GM18517 (cell line): ENCODE data around the gene BRIP1.
"Not testable (repeated sequence)": the region's sequence is repeated elsewhere in the genome, so short reads cannot be mapped to it uniquely, and the experiment has no call there.

Experiments used
- ATAC-seq: cut with Tn5 transposase; IDR thresholded peaks from one replicate; pipeline ENCODE4 v1.9.1; 2021; ENCODE audit warnings: mild to moderate bottlenecking, moderate library complexity; ENCODE audit not compliant: unreplicated experiment

Gene BRIP1

DNA sequence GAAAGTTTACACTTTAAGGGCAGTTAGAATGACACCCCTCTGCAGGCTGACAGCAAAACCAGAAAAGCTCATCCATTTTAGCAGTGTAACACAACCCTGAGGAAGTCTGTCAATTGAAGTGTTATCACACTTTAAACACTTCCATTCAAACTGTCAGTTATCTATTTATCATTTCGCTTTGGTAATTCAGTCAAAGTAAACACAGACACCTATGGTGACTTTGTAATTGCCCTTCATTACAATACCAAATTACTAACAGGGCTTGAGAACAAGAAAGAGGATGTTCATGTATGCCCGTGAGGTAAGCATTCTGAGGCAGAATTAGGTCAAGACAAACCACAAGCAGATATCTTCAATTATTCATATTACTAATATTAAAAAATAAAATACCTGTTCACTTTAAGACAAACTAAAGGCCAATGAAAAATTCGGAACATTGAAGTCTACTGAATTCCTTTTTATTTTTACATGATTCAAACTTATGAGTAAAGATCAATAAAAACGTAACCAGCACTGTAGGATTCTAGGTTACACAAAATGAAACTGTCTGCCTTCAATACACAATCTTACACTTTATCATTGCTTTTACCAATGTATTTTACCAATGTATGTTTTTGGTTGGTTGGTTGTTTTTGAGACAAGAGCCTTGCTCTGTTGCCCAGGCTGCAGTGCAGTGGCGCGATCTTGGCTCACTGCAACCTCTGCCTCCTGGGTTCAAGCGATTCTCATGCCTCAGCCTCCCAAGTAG lies 57.1 kb downstream of the BRIP1 start:
- ATAC-seq = no peak

DNA sequence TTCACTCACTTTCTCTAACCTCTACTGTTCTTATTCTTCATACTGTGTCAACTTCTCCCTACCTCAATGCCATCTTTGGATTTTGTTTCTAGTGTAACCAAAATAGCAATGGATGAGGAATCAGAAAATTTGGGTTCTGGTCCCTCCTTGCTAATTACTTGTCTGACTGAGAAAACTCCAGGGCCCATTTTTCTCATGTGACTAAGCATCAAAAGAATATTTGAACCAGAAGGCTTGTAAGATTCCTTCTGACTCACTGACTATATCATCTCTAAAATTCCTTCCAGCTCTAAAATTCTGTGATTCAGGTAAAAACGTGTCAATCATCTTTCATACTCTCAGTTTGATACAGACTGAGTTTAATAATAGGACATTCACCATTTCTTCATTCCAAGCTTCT lies 57.9 kb downstream of the BRIP1 start:
- ATAC-seq = no peak

DNA sequence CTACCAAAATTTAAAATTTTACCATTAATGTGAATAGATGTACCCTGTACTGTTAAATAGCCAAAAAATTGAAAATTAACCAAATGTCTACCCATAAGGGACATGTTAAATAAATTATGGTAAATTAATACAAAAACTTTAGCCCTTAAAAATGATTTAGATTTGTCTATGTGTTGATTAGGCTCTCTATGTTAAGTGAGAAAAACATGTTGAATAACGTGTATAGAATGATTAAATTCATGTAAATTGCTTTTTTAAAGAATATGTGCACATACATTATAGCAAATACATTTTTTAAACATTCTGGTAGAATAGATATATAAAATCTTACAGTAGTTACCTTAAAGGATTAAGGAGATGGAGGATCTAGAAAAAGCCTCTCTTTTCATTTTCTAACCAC lies 59.5 kb downstream of the BRIP1 start:
- ATAC-seq = no peak

DNA sequence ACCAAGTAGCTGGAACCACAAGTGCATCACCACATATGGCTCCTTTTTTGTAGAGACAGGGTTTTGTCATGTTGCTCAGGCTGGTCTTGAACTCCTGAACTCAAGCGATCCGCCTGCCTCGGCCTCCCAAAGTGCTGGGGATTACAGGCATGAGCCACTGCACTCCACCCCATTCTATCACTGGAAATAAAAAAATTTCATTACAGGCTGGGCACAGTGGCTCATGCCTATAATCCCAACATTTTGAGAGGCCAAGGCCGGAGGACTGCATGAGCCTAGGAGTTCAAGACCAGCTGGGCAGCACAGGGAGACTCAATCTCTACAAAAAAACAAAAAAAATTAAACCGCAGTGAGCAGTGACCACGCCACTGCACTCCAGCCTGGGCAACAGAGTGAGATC lies 60.1 kb downstream of the BRIP1 start:
- ATAC-seq = no peak

DNA sequence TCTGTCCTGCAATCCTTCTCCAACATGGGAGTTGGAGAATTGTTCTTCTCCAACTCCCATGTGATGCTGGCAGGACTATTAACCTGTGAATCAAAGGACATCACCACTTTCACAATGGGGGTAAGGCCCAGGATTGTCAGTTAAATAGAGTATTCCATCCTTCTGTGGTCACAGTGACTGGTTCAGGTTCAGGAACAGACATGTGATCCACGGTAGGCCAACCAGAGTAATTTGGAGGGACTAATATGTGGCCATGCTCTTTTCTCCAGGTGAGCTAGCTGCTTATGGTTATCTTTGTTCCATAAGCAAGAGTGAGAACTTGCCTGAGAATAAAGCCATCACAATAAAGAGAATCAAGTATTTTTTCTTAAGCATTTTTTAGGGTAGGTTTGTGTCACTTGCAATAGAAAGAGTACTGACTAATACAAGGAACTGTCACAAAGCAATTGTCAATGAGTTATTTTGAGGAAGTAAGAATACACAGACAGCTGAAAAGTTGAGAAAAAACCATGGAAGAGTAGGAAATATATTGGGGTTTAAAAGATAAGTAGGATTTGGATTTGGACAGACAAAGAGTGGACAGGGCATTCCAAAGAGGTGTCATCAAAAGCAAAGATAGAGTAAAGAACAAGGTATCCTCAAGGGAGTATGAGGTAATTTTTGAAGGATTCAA lies 63.4 kb downstream of the BRIP1 start:
- ATAC-seq = no peak

DNA sequence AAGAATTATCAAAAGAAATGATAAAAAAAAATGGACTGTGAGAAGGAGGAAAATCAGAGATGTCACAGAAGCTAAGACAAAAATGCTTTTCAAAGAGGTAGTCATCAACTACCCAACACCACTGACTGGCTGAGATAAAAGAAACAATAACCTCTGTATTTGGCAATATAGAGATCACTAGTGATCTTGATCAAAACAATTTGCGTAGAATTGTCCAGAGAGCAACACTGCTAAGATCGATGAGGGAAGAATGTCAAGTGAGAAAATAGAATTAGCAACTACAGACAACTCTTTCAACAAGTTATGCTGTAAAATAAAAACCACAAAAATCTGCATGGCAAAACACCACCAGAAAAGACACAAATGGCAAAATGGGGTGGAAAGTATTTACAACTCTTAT lies 66.0 kb downstream of the BRIP1 start:
- no peak for ATAC-seq

DNA sequence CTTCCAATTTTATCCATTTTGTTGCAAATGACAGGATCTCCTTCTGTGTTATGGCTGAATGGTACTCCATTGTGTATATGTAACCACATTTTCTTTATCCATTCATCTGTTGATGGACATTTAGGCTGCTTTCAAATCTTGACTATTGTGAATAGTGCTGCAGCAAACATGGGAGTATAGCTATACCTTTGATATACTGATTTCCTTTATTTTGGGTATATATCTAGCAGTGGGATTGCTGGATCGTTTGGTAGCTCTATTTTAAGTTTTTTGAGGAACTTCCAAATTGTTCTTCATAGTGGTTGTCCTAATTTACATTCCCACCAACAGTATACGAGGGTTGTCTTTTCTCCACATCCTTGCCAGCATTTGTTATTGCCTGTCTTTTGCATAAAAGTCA lies 67.8 kb downstream of the BRIP1 start:
- no peak for ATAC-seq

DNA sequence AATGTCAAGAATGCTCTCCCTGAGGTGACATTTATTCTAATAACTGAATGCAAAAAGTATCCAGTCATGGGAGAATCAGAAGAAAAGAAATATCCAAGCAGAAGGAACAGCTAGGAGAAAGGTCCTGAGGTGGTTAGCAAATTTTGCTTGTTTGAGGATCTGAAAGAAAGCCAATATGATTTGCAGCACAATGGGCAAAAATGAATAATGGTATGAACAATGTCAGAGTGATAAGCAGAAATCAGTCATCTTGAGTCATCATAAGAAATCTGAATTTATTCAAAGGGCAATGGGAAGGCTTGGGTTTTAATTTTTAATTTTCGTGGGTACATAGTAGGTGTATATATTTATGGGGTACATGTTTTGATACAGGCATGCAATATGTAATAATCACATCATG lies 68.5 kb downstream of the BRIP1 start:
- no peak for ATAC-seq

DNA sequence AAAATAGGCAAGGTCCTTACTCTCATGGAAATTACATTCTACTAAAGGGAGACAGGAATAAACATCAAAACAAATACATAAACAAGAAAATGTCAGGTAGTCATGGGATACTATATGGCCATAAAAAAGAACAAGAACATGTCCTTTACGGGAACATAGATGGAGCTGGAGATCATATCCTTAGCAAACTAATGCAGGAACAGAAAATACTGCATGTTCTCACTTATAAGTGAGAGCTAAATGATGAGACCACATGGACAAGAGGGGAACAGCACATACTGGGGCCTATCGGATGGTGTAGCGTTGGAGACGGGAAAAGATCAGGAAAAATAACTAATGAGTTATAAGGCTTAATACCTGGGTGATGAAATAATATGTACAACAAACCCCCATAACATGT lies 69.1 kb downstream of the BRIP1 start:
- ATAC-seq = no peak

DNA sequence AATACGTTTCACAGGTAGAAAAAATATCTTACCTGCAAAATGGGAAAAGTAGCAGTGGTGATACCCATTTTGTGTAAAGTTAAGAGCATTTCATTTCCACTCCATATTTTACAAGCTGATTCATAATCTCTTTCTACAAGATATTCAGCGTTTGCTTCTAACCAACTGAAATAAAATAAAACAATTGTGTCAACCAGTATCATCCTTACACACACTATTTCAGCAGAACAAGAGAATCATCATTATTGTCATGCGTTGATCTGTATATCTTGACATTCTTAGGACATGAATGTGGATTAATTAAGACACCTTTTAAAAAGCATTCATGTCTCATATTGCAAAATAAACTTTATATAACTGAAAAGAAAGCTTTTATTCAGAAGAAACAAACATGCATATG lies 69.8 kb downstream of the BRIP1 start:
- ATAC-seq = no peak

DNA sequence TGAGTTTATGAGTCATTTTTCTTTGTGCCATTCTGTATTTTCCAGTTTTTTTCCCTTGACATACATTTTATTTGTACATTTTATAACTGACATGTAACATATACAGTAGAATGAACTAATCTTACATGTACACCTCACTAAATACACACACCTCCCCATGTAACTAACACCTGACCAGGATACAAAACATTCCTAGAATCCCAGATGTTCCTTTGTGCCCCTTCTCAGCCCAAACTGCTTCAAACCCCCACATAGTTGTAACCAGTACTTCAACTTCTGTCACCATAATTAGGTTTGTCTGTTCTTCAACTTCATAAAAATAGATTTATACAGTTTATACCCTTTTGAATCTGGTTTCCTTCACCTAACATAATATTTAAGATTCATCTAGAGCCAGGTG lies 73.5 kb downstream of the BRIP1 start:
- no peak for ATAC-seq

DNA sequence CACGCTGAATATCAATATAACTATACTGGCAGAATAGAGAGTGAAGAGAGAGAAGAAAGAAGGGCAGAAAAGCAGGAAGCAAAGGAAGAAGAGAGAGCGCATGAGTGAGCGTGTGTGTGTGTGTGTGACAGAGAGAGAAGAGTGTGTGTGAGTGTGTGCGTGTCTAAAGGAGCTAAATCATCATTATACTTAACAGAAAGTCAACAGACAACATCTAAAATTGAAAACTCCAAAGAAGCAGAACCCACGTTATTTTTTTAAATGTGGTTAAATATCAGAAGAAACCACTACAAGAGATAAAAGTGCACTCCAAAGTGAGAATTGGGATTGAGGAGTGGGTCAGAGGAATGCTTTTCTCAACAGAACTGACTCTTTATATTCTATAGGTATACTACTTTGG lies 77.2 kb downstream of the BRIP1 start:
- no peak for ATAC-seq

DNA sequence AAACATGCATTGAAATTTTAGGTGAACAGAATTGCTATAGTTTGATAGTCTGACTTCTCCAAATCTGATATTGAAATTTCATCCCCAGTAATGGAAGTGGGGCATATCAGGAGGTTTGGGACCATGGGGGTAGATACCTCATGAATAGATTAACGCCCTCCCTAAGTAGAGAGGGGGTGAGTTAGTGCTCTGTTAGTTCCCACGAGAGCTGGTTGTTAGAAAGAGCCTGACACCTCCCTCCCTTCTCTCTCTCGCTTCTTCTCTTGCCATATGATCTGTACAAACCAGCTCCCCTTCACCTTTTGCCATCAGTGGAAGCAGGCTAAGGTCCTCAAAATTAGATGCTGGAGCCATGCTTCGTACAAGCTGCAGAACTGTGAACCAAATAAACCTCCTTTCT lies 78.8 kb downstream of the BRIP1 start:
- peak; percentile 43 for ATAC-seq

DNA sequence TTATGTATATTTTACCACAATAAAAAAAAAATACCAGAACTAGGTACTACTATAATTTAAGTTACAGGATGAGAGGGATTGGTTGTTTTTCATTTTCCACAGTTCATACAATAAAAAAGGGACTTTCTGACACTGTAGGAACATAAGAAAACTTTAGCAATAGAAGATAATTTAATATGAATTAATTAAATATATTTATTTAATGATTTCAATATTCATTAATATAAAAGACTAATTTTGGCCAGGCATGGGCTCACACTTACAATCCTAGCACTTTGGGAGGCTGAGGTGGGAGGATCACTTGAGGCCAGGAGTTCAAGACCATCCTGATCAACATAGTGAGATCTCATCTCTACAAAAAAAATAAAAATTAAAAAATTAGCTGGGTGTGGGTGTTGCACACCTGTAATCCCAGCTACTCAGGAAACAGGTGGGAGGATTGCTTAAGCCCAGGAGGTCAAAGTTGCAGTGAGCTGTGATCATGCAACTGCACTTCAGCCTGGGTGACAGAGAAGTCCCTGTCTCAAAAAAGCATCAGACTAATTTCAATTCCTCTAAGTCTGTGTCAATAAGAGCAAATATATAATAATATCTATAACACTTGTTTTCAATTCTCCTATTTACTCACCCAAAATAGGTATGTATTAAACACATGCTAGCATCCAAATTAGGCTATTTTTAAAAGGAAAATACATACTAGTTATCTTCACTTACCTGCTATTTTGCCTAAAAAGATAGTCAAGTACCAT lies 79.6 kb downstream of the BRIP1 start:
- ATAC-seq = peak; percentile 81

DNA sequence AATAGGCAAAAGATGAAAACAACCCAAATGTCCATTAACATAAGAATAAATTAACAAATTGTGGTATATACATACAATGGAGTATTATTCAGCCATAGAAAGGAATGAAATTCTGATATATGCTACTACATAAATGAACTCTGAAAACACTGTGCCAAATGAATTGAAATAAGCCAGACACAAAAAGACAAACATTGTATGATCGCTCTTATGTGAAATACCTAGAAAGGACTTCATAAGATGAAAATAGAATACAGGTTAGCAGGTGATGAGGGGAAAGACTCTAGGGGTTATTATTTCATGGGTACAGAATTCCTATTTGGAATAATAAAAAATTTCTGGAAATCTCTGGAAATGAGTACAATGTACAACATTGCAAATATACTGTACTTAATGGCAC lies 80.2 kb downstream of the BRIP1 start:
- ATAC-seq = no peak

DNA sequence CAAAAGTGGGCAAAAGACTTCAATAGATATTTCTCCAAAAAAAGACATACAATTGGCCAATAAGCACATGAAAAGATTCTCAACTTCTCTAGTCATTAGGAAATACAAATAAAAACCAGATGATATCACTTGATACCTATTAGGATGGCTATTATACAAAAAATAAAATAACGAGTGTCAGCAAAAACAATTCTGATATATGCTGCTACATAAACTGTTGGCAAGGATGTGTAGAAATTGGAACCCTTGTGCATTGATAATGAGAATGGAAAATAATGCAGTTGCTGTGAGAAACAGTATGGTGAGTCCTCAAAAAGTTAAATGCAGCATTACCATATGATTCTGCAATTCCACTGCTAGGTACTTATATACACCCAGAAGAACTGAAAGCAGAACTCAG lies 80.6 kb downstream of the BRIP1 start:
- ATAC-seq = no peak

DNA sequence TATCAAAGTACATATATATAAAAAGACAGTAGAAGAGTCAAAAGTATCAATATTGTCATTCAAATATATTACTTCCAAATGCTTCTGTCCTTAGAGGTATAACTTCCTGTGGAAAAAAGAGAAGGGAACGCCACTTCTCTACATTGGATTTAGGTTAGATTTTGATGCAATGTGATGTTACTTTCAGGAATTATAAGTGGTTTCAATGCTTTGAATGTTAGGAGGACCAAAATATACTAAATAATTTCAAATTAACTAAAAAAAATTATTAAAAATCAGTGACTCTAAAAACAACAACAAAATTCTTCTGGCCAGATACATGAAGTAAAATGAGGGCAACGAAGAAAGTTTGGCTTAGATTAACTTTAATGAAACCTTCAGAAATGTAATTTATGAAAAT lies 88.0 kb downstream of the BRIP1 start:
- ATAC-seq = no peak

DNA sequence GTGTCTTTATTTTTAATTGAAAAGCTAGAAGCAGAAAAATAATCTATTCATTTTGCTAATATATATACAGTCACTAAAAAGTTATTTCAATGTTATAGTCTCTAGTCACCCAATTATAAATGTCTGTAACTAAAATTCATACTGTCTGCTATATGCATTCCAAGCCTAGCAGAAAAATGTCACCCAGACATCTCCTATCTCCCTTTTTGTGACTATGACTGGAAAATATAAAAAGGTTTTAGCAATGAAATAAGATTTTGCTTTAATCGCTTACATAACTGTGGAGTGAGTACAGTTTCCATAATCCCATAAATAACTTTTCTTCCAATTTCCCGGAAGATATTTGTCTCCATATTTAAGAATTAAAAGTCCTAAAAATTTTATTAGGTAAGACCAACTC lies 88.6 kb downstream of the BRIP1 start:
- ATAC-seq = no peak

DNA sequence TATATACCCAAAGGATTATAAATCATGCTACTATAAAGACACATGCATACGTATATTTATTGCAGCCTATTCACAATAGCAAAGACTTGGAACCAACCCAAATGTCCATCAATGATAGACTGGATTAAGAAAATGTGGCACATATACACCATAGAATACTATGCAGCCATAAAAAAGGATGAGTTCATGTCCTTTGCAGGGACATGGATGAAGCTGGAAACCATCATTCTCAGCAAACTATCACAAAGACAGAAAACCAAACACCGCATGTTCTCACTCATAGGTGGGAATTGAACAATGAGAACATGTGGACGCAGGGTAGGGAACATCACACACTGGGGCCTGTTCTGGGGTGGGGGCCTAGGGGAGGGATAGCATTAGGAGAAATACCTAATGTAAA lies 89.2 kb downstream of the BRIP1 start:
- not testable (repeated sequence) for ATAC-seq

DNA sequence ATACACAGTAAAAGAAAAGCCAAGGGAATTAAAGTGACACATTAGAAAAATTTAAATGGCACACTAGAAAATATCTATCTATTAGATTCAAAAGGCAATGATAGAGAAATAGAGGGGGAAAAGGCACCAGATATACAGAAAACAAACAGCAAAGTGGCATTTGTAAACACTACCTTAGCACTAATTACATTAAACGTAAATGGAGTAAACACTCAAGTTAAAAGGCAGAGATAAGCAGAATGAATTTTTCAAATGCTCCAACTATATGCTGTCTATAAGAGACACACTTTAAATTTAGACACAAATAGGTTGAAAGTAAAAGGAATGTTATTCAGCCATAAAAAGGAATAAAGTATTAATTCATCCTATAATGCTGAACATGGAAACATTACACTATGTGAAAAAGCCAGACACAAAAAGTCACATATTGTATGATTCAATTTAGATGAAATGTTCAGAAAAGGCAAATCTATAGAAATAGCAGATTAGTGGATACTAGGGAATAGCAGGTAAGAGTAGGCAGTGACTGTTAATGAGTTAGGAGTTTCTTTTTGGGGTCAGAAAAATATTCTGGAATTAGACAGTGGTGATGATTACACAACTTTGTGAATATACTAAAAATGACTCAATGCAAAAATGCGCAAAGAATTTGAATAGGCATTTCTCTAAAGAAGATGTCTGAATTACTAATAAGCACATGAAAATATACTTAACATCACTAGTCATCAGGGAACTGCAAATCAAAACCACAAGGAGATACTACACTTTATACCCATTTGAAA lies 92.4 kb downstream of the BRIP1 start:
- no peak for ATAC-seq

DNA sequence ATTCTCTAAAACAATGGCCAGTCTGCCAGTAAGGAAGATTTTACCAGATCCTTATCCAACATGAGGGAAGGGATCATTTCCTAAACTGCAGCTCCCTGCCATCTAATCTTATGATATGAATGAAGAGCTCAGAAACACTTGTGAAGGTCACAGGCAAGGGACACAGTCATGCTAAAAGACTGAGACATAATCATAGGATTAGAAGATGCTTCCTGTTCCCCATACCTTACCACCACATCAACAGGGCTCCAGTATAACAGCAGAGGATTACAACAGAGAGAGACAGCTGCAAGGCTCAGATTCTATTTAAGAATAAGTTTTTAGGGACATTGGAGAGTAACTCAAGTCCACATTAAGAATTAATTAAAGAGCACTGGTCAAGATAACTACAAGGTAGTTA lies 93.3 kb downstream of the BRIP1 start:
- no peak for ATAC-seq
